ENCODE data around the gene ASCL3.
A peak's percentile ranks its signal among the peaks of the same experiment; 100 is the strongest.
"Not testable (repeated sequence)": the region's sequence is repeated elsewhere in the genome, so short reads cannot be mapped to it uniquely, and the experiment has no call there.

Gene ASCL3

GRCh38 chr11:8947230-8947943 lies 4.6 kb upstream of the ASCL3 start:
- DNase-seq = no peak

GRCh38 chr11:8941341-8942103 lies 1.3 kb downstream of the ASCL3 start:
- DNase-seq = no peak

GRCh38 chr11:8937659-8938058 lies 5.2 kb downstream of the ASCL3 start:
- DNase-seq = no peak

GRCh38 chr11:8937159-8937558 lies 5.7 kb downstream of the ASCL3 start:
- no peak for DNase-seq

GRCh38 chr11:8935789-8936188 lies 7.0 kb downstream of the ASCL3 start:
- not testable (repeated sequence) for DNase-seq

- DNase-seq = no peak
Measured at GRCh38 chr11:8934742-8935488, 7.9 kb downstream of the ASCL3 start.

GRCh38 chr11:8933931-8934330 lies 8.9 kb downstream of the ASCL3 start:
- no peak for DNase-seq

- no peak for DNase-seq
Measured at GRCh38 chr11:8932564-8933180, 10.1 kb downstream of the ASCL3 start, which contains the start of gene C11orf16. C11orf16 (minus strand) TSS chr11:8932947; CDS start chr11:8932308, 639 bp downstream.

GRCh38 chr11:8930456-8931175 lies 12.2 kb downstream of the ASCL3 start:
- no peak for DNase-seq

- DNase-seq = no peak
Measured at GRCh38 chr11:8928981-8929615, 13.7 kb downstream of the ASCL3 start.

GRCh38 chr11:8928205-8928604 lies 14.6 kb downstream of the ASCL3 start:
- no peak for DNase-seq

GRCh38 chr11:8927233-8927632 lies 15.6 kb downstream of the ASCL3 start:
- no peak for DNase-seq

GRCh38 chr11:8926236-8926635 lies 16.6 kb downstream of the ASCL3 start:
- no peak for DNase-seq

- no peak for DNase-seq
Measured at GRCh38 chr11:8925711-8926110, 17.1 kb downstream of the ASCL3 start.

GRCh38 chr11:8922691-8923090 lies 20.1 kb downstream of the ASCL3 start:
- no peak for DNase-seq

GRCh38 chr11:8917157-8917825 lies 25.5 kb downstream of the ASCL3 start:
- no peak for DNase-seq

GRCh38 chr11:8914661-8915018 lies 28.2 kb downstream of the ASCL3 start:
- DNase-seq = no peak

- no peak for DNase-seq
Measured at GRCh38 chr11:8913961-8914660, 28.7 kb downstream of the ASCL3 start.

- peak; percentile 79 for DNase-seq
Measured at GRCh38 chr11:8911029-8911823, 31.6 kb downstream of the ASCL3 start, which contains the start of gene AKIP1. AKIP1 (plus strand) TSS chr11:8911189; CDS start chr11:8911450, 261 bp downstream.

GRCh38 chr11:8910649-8911026 lies 32.2 kb downstream of the ASCL3 start:
- no peak for DNase-seq

All from DMS 273 treated with DMSO at 0.1 percent for 48 hours (cell line).